Kidney (tissue), 14 donors: Measurements from ENCODE around the gene IFNL3. TPM values are rescaled to one million over a fixed set of nuclear protein-coding genes. Genes with fewer than 3 reads are reported as not detected.

Experiments
- DNase-seq, 5 donors: peaks; one replicate each; pipeline ENCODE4 v3.0.0-alpha.2; 2013 to 2020
- FAIRE-seq: peaks from 2 replicates; lab custom pipeline; 2012; peaks lifted over from hg19 to GRCh38; lab: Jason Lieb, UNC
- H3K27ac ChIP-seq, 2 donors: one replicate each; pipeline ENCODE4 v1.7.0; 2013; ENCODE audit warnings: low read depth in 2 of 2, low read length in 2 of 2, inconsistent platforms in 1 of 2
- H3K27me3 ChIP-seq: one replicate; pipeline ENCODE4 v1.7.1; 2013; ENCODE audit warnings: low read length, inconsistent platforms; ENCODE audit not compliant: control insufficient read depth, insufficient read depth
- H3K36me3 ChIP-seq, 3 donors: one replicate each; pipeline versions ENCODE4 v1.7.0 to v1.7.1; 2013; ENCODE audit warnings: low read length in 3 of 3, control low read depth in 1 of 3, inconsistent platforms in 1 of 3; ENCODE audit not compliant: insufficient read depth in 3 of 3, control insufficient read depth in 2 of 3
- H3K4me1 ChIP-seq, 3 donors: one replicate each; pipeline versions ENCODE4 v1.7.0 to v1.7.1; 2013; ENCODE audit warnings: low read length in 3 of 3, inconsistent platforms in 1 of 3, low read depth in 1 of 3; ENCODE audit not compliant: control insufficient read depth in 2 of 3, insufficient read depth in 2 of 3
- H3K4me3 ChIP-seq, 3 donors: one replicate each; pipeline versions ENCODE4 v1.7.0 to v1.8.1; 2013; ENCODE audit warnings: low read length in 3 of 3, control low read depth in 1 of 3, inconsistent platforms in 1 of 3
- H3K9ac ChIP-seq, 3 donors: one replicate each; pipeline versions ENCODE4 v1.7.0 to v1.7.1; 2013; ENCODE audit warnings: low read length in 3 of 3, control low read depth in 1 of 3, inconsistent platforms in 1 of 3
- H3K9me3 ChIP-seq, 3 donors: one replicate each; pipeline versions ENCODE4 v1.7.0 to v1.7.1; 2013; ENCODE audit warnings: low read length in 3 of 3, control low read depth in 1 of 3, inconsistent platforms in 1 of 3; ENCODE audit not compliant: control insufficient read depth in 2 of 3, insufficient read depth in 1 of 3
- intact Hi-C: fragments of 100-400 bp; cut with DNase I; formaldehyde crosslinking; loops from one replicate; pipeline ENCODE4 v1.11.1; 2022
- polyA plus RNA-seq: library from polyadenylated mRNA; stranded (reverse); fragments of 350-450 nt; fragmentation: Illumina TruSeq; extraction: RNeasy Lipid Tissue Mini Kit (QIAGEN cat#74804); gene quantifications from one replicate; pipeline ENCODE4 v1.2.3, GENCODE V29; 2014; ENCODE audit warnings: low read depth, low replicate concordance; ENCODE audit not compliant: insufficient read depth
- total RNA-seq: library from RNA; stranded (reverse); fragmentation: NEBNext Ultra II Directional; extraction: Animal tissue kit (Norgen Biotek cat#: 25700); gene quantifications from one replicate; pipeline ENCODE4 v1.2.1, GENCODE V29; 2021
- TF ChIP-seq, protein P1 (sequence below): IDR thresholded peaks from 3 replicates; pipeline ENCODE4 v1.5.1; 2012; ENCODE audit warnings: mild to moderate bottlenecking, moderate library complexity, borderline replicate concordance; ENCODE audit not compliant: insufficient read depth; ENCODE audit errors: extremely low read depth
- donor health status: control.
- donor health status: control.
- donor health status: control.
- donor health status: control.
- donor health status: control.
- donor health status: DM: yes; HTN: yes; CAD: no.
- donor health status: Normal renal cell carcinoma (clear cell type).

The IFNL3 gene
- total and polyA plus RNA-seq, 2 donors from 2014 or later, result not detected

DNA sequence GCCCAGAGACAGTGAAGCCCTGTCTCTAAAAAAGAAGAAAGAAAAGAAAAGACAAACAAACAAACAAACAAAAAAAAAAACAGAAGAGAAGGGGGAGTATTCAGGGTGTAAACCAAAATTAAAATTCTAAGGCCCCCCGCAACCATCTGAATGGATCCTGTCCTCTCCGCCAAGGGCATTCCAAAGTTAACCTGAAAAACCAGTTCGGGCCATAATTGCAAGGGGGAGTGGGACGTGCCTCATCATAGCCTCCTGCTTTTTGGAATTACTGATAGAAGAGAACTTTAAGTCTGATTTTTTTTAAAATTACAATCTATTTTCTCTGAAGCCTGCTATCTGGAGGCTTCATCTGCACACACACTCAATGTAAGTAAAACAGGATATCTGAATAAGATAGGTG lies 17.7 kb upstream of the IFNL3 start:
- Histone ChIP-seq H3K27ac (no peak overlapping the region), H3K36me3 (no peaks in the 10 kb centered on the region), H3K4me3 (no peak overlapping the region), H3K4me1 (no peaks in the 10 kb centered on the region), H3K27me3 (peaks cover 22% of the 10 kb centered on the region), H3K9ac (no peak overlapping the region), H3K9me3 (no peaks in the 10 kb centered on the region)
- intact Hi-C loops, result no loop called here
- FAIRE-seq, result no peak
- peak in 1 of 5 donors; percentile 31 for DNase-seq
- TF ChIP-seq, protein P1, sequence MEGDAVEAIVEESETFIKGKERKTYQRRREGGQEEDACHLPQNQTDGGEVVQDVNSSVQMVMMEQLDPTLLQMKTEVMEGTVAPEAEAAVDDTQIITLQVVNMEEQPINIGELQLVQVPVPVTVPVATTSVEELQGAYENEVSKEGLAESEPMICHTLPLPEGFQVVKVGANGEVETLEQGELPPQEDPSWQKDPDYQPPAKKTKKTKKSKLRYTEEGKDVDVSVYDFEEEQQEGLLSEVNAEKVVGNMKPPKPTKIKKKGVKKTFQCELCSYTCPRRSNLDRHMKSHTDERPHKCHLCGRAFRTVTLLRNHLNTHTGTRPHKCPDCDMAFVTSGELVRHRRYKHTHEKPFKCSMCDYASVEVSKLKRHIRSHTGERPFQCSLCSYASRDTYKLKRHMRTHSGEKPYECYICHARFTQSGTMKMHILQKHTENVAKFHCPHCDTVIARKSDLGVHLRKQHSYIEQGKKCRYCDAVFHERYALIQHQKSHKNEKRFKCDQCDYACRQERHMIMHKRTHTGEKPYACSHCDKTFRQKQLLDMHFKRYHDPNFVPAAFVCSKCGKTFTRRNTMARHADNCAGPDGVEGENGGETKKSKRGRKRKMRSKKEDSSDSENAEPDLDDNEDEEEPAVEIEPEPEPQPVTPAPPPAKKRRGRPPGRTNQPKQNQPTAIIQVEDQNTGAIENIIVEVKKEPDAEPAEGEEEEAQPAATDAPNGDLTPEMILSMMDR, result no peak

DNA sequence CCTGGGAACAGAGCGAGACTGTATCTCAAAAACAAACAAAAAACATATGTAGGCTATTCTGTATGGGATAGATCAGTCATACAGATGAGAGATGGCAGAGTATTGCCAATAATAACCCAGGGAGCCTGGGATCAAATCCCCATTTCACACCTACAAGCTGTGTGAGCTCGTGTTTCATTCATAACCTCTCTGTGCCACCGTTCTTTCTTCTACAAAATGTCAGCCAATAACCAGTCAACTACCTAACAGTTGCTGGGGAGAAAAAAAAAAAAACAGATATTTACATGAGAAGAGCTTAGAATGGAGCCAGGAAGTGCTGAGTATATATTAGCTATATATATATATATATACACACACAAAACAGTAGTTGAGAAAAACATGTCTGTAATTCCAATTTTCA lies 16.9 kb upstream of the IFNL3 start:
- Histone ChIP-seq H3K27ac (no peak overlapping the region), H3K4me3 (no peak overlapping the region), H3K36me3 (no peaks in the 10 kb centered on the region), H3K27me3 (peaks cover 22% of the 10 kb centered on the region), H3K9ac (no peak overlapping the region), H3K4me1 (no peaks in the 10 kb centered on the region), H3K9me3 (no peaks in the 10 kb centered on the region)
- DNase-seq (no peak), FAIRE-seq (no peak)
- intact Hi-C loops, result no loop called here
- TF ChIP-seq, protein P1, result no peak

DNA sequence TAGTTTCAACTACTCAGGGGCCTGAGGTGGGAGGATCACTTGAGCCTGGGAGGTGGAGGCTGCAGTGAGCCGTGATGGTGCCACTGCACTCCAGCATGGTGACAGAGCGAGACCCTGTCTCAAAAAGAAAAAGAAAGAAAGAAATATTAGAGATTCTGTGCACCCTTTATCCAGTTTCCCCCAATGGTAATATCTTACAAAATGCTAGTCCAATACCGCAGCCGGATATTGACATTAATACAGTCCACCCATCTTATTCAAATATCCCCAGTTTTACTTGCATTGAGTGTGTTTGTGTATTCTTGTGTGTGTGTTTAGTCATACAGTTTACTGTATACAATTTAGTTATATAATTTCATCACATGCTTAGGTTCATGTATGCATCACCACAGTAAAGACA lies 12.4 kb upstream of the IFNL3 start:
- Histone ChIP-seq H3K27me3 (peaks cover 4% of the 10 kb centered on the region), H3K27ac (no peak overlapping the region), H3K4me3 (no peak overlapping the region), H3K4me1 (no peaks in the 10 kb centered on the region), H3K9ac (no peak overlapping the region), H3K9me3 (no peaks in the 10 kb centered on the region), H3K36me3 (no peaks in the 10 kb centered on the region)
- intact Hi-C loops, result no loop called here
- no peak for FAIRE-seq
- DNase-seq, result no peak
- TF ChIP-seq, protein P1, result no peak
